GM12891 (cell line): ENCODE data around the gene GLOD4.

ENCODE experiments used
- DNase-seq: peaks from one replicate; pipeline ENCODE4 v3.0.0; 2011; ENCODE audit warnings: low spot score; ENCODE audit not compliant: insufficient read length
- FAIRE-seq: peaks from 2 replicates; lab custom pipeline; 2011; peaks lifted over from hg19 to GRCh38; lab: Jason Lieb, UNC
- PAX5 ChIP-seq: IDR thresholded peaks from 2 replicates; pipeline ENCODE4 v1.6.1; 2011; ENCODE audit warnings: low read length, moderate library complexity, mild to moderate bottlenecking; ENCODE audit not compliant: insufficient read depth, severe bottlenecking
- POLR2A ChIP-seq: IDR thresholded peaks from 2 replicates; pipeline ENCODE4 v1.6.1; 2011; ENCODE audit warnings: low read depth, low read length, control low read depth
- POLR2AphosphoS5 ChIP-seq: IDR thresholded peaks from 2 replicates; pipeline ENCODE4 v1.6.1; 2011; ENCODE audit warnings: low read depth, low read length, control low read depth
- POU2F2 ChIP-seq: IDR thresholded peaks from 2 replicates; pipeline ENCODE4 v1.6.1; 2011; ENCODE audit warnings: low read depth, mild to moderate bottlenecking, control low read depth, low read length, moderate library complexity
- SPI1 ChIP-seq: IDR thresholded peaks from 2 replicates; pipeline ENCODE4 v1.6.1; 2011; ENCODE audit warnings: low read depth, low read length, control low read depth
- TAF1 ChIP-seq: IDR thresholded peaks from 2 replicates; pipeline ENCODE4 v1.6.1; 2011; ENCODE audit warnings: low read depth, low read length, control low read depth

Gene GLOD4

DNA sequence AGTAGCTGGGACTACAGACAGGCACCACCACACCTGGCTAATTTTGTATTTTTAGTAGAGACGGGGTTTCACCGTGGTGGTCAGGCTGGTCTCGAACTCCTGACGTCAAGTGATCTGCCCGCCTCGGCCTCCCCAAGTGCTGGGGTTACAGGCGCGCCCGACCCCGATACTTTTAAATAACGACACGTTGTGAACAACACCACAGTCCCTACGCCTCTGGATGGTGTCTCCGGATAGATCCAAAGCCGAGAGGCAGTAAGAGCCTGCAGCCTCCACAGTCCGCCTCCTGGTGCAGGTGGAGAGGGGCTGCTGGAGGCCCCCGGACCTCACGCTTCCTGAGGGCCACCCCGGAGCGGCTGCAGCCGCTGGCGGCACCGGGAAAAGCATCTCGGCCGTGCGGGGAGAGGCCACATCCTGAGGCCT lies 50.4 kb downstream of the GLOD4 start:
- peak; percentile 50 for FAIRE-seq
- no peak for DNase-seq
- TF ChIP-seq POLR2A (no peak), TAF1 (no peak), SPI1 (no peak), POLR2AphosphoS5 (no peak), POU2F2 (no peak), PAX5 (no peak)

DNA sequence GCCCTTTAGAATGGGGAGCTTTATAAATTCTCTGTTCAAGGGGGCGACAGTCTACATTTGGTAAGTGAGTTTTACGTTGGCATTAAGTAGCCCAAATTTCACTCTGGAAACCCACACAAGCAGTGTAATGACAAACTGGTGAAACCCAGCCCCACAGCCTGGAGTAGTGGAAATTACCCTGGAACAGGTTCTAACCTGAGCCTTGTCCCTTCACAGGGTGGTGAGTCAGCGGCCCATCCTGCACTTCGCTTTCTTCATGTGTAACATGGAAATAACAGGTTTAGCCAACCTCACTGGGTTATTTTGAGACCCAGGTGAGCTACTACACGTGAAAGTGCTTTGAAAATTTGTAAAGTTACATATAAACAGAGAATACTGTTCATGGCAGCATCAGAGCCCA lies 53.2 kb downstream of the GLOD4 start:
- FAIRE-seq (no peak), DNase-seq (no peak)
- TF ChIP-seq SPI1 = no peak
- no peak for TF ChIP-seq POU2F2
- no peak for TF ChIP-seq POLR2AphosphoS5
- no peak for TF ChIP-seq POLR2A
- TF ChIP-seq TAF1 = no peak
- no peak for TF ChIP-seq PAX5

DNA sequence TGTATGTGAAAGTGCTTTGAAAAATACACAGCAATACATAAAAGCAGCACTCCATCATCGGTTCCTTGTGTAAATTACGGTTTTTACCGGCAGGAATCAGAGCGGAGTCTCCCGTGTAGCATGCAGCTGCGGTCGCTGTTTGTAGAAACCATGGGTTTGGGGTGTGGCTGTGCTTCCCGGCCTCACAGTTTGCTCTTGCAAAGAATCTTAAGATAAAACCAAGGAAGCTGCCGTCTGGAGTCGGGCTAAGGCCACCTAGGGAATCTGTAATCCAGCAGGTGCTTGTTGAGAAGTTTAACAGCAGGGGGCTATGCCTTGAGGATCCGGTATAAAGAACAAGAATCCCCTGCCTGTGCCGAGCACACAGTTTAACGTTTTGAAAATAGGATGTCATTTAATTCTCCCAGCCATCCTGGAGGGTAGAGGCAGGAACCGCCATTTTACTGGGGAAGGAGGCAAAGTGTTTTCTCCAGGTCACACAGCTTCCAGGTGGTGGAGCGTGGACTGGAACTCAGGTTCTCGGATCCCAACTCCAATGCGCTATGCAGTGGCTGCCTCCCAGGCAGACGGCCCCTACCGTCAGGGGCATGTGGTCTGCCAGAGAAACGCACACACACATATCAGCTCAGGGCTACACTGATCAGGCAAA lies 55.7 kb downstream of the GLOD4 start:
- TF ChIP-seq SPI1 (no peak), POU2F2 (no peak), PAX5 (no peak), TAF1 (no peak), POLR2AphosphoS5 (no peak), POLR2A (no peak)
- DNase-seq (no peak), FAIRE-seq (no peak)

DNA sequence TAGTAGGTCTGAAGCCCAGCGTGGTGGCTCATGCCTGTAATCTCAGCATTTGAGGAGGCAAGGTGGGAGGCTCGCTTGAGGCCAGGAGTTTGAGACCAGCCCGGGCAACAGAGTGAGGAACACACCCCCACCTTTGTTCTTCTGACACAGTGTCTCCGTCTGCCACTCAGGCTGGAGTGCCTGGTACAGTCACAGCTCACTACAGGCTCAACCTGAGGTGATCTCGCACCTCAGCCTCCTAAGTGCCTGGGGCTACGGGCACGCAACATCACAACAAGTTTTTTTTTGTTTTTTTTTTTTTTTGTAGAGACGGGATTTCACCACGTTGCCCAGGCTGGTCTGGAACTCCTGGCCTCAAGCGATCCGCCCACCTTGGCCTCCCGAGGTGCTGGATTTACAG lies 56.3 kb downstream of the GLOD4 start:
- TF ChIP-seq POLR2A (no peak), PAX5 (no peak), TAF1 (no peak), POU2F2 (no peak), POLR2AphosphoS5 (no peak), SPI1 (no peak)
- no peak for DNase-seq

DNA sequence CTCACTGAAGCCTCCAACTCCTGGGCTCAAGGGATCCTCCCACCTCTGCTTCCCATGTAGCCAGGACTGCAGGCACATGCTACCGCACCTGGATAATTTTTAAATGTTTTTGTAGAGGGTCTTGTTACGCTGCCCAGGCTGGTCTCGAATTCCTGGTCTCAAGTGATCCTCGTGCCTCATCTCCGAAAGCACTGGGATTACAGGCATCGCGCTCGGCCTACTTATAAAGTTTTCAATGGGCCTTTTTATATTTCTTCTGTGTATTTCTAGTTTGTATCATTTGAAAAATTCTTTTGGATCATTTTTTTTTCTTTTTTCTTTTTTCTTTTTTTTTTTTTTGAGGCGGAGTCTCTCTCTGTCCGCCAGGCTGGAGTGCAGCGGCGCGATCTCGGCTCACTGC lies 57.0 kb downstream of the GLOD4 start:
- DNase-seq (no peak), FAIRE-seq (no peak)
- no peak for TF ChIP-seq POLR2AphosphoS5
- no peak for TF ChIP-seq SPI1

More for the DNA sequence above, 56.3 kb downstream of the GLOD4 start:
- no peak for FAIRE-seq

DNA sequence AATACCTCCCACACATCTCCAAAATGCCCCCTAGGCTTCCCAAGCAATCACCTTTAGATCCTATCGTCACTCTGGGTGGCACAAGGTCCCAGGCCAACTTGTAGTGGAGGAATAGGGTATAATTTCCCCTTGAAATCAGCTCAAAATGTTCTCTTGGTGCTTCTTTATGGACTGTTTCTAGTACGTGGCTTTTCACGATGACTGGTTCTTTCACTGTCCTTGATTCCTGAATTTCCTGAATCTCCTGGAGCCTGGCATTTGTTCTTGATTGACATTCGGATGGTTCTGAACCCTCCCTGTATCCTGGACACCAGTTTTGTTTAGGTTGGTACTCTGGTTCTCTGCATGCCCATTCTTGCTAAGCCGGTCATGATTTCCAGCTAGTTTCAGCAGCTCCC lies 60.5 kb downstream of the GLOD4 start:
- no peak for TF ChIP-seq POLR2AphosphoS5
- no peak for TF ChIP-seq TAF1
- no peak for TF ChIP-seq SPI1
- no peak for TF ChIP-seq POU2F2
- TF ChIP-seq PAX5 = no peak
- TF ChIP-seq POLR2A = no peak
- FAIRE-seq (no peak), DNase-seq (no peak)

DNA sequence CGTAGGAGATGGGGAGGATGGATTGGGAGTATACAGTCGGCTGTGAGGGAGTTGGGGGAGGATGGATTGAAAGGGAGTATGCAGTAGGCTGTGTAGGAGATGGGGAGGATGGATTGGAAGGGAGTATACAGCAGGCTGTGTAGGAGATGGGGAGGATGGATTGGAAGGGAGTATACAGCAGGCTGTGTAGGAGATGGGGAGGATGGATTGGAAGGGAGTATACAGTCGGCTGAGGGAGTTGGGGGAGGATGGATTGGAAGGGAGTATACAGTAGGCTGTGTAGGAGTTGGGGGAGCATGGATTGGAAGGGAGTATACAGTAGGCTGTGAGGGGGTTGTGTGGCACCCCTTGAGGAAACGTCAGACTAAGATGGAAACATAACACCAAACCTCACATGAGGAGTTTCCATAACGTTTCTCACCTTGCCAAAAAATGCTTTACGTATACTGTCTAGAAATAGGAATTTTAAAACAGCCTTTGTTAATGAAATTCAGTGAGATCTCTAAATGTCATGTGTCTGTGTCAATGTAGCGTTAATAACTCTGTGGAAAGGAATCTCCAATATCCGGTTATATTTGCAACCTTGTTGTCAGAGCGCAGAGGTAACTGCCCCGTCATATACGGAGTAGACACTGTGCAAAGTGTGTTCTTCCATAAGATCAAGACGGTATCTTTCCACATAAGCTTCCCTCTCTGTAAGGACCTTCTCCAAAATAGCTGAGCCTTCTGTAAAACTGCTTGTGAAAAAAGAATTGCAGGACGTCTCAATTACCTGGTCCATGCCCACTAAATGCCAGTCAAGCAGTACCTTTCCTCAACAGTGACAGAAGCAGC lies 61.2 kb downstream of the GLOD4 start:
- no peak for DNase-seq
- TF ChIP-seq SPI1 (no peak), POLR2AphosphoS5 (no peak), TAF1 (no peak), POU2F2 (no peak), POLR2A (no peak), PAX5 (no peak)
- FAIRE-seq = no peak

DNA sequence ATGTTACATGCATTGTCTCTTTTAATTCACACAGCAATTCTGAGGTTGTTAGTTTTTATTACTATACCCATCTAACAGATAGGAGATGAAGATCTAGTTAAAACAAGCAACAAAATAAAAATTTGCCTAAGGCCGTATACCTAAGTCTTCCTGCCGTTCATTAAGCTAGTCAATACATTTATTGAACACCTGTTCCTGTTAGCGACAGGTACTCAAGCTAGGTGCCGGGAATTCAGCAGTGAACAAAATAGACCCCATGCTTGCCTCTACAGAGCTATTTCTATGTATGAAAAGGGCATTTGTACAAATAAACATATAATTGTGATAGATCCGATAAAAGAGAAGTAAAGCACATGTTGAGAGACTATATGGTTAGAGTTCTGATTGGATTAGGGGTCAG lies 64.0 kb downstream of the GLOD4 start:
- DNase-seq (no peak), FAIRE-seq (no peak)
- no peak for TF ChIP-seq POU2F2
- TF ChIP-seq PAX5 = no peak
- no peak for TF ChIP-seq SPI1
- no peak for TF ChIP-seq TAF1
- TF ChIP-seq POLR2A = no peak
- no peak for TF ChIP-seq POLR2AphosphoS5
